NCI-H1092 treated with DMSO at 0.1 percent for 48 hours (cell line): ENCODE measurements around the gene VPS13D.

Experiments
- DNase-seq: peaks from one replicate; lab custom pipeline; 2025; lab: John Stamatoyannopoulos, UW

Gene VPS13D

DNA sequence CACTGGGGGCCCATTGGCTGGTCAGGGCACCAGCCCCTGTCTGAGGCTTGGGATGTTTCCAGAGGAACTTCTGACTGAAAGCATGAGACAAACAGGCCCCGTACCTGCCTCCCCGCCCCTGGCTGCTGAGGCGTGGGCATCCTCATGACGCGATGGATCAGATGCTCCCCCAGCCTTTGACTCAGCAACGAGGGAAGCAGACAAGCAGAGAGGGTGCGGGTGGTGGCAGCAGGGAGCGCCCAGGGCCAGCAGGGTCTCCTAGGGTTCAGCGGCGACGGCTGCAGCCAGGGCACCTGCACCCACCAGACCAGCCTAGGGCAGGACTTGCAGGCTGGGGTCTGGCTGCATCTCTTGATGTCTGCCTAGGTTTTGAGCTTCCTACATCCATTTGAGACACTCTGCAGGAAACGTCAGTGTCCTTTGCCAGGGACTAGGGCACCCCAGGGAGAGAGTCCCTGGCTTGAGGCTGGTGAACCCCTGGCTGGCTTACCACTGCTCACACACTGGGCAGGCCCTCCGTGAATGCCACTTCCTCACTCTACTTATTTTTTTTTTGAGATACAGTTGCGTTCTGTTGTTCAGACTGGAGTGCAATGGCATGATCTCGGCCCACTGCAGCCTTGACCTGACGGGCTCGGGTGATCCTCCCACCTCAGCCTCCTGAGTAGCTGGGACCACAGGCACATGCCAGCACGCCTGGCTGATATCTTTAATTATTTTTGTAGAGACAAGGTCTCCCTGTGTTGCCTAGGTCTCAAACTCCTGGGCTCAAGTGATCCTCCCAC, 324.9 kb downstream of the VPS13D start:
- DNase-seq, result no peak

DNA sequence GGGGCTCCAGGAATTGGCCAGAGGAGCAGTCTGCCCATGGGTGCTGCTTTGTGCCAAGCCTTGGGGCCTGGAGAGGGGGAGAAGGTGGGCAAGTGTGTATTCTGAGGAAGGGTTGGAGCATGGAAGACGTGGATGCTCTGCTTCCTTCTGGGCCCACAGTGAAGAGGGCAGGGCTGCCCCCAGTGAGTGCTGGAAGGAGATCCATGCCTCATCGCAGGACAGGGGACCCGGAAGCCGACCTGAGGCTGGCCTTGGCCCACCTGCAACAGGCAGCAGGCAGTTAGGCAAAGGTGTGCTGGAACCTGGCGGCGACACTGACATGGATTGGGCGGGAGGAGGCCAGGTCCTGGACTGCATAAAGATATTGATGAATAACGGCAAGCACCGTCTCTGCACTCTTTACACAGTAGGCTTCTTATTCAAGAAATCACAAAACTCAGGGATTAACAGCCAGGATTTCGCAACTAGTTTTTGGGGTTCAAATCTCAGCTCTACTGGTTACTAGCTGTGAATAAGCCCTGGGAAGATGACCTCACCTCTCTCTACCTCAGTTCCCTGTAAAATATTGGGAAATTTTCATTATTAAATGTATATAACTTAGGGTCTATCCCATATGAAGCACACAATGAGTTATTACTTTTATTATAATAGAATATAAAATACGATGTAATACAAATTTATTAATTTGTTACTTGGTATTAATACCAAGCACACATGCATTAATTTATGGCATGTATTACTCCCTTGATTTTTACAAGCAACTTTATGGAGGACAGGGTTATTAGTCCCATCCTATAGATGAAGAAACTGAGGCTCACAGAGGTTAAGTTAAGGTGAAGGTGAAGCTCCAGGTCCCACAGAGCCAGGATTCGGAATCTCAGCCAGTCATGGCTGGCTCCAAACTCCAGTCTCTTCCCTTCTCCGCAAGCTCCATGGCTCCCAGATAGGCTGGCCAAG, 325.9 kb downstream of the VPS13D start:
- DNase-seq, result no peak

DNA sequence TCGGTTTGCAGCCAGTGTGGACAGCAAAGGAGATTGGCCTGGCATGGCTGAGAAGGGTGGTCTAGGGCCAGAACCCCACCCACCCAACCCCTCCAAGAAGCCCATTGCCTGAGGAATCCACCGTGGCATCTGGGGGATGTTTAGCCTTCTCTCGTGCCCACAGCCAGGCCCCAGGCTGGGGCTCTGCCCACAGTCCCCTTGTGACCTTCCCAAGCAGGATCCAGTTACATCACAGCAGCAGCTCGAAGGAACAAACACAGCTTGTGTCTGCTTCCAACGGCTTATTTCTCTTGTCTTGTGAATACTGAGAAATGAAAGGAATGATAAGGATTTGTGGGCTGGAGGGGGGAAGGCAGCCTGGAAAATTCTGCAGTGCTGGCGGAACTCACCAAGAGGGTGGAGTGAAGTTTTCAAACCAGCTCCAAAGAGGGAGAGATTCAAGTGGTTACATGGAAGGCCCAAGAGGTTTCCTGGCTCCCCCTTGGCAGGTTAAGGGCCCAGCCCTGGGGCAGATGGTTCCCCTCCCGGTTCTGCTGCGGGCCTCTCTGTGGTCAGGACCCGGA, 326.6 kb downstream of the VPS13D start:
- peak; percentile 27 for DNase-seq

DNA sequence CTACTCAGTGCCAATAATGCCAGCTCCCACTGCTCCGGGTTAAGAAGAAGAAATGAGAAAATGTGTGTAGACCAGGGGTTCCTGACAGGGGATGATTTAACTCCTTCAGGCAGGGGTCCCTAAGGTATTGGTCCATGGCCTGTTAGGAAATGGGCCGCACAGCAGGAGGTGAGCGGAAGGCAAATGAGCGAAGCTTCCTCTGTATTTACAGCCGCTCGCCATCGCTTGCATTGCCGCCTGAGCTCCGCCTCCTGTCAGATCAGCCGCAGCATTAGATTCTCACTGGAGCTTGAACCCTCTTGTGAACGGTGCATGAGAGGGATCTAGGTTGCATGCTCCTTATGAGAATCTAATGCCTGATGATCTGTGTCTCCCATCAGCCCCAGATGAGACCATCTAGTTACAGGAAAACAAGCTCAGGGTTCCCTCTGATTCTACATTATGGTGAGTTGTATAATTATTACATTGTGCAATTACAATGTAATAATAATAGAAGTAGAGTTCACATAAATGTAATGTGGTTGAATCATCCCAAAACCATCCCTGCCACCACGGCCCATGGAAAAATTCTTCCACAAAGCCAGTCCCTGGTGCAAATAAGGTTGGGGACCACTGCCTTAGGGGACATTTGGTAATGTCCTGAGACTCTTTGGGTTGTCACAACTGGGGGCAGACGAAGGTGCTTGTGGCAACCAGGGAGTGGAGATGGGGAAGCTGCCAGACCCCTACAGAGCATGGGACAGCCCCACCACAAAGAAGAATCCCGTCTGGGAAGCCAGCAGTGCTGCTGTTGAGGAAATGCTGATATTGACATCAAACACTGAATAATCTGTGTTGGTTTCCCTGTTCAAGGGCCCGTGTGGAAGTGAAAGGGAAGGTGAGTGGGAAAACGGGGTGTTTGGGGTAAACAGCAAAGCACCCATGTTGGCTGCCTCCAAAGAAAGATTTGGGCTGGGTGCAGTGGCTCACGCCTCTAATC, 327.4 kb downstream of the VPS13D start:
- no peak for DNase-seq

DNA sequence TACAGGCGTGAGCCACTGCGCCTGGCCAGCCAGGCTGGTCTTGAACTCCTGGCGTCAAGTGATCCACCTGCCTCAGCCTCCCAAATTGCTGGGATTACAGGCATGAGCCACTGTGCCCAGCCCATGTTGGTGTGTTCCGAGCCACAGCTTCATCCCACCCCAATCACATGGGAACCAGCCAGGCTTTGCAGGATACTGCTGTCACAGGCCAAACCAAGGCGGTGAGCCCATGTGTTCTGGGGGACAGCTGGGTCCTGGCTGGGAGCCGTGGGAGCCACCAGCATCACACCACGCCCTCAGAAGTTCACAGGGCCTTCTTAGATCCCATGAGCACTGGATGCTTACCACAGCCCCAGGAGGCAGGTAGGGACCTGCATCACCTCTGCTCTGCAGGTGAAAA, 331.3 kb downstream of the VPS13D start:
- DNase-seq, result no peak
